MM.1S (cell line): ENCODE results near the gene WTIP.

Experiments
- DNase-seq: peaks from one replicate; pipeline ENCODE4 v3.0.0-alpha.2; 2015
- H2AFZ ChIP-seq: fragments of 300-600 bp; sonication (generic); 2 replicates; pipeline ENCODE4 v1.6.0; 2016; ENCODE audit warnings: antibody characterized with exemption, low read length
- H3F3A ChIP-seq: fragments of 300-600 bp; sonication (generic); 2 replicates; pipeline ENCODE4 v1.6.1; 2016; ENCODE audit warnings: mild to moderate bottlenecking, antibody characterized with exemption, low read length, moderate library complexity, mixed read lengths; ENCODE audit not compliant: insufficient read depth
- H3K27ac ChIP-seq: fragments of 300-600 bp; sonication (generic); 2 replicates; pipeline ENCODE4 v1.5.1; 2016; ENCODE audit warnings: mild to moderate bottlenecking, low read length
- H3K27me3 ChIP-seq: fragments of 300-600 bp; sonication (generic); replicated peaks from 2 replicates; pipeline ENCODE4 v1.6.0; 2016; ENCODE audit warnings: low read length; ENCODE audit not compliant: insufficient read depth
- H3K36me3 ChIP-seq: fragments of 300-600 bp; sonication (generic); replicated peaks from 2 replicates; pipeline ENCODE4 v1.6.1; 2016; ENCODE audit warnings: mild to moderate bottlenecking, low read length, mixed read lengths; ENCODE audit not compliant: insufficient read depth
- H3K4me1 ChIP-seq: fragments of 300-600 bp; sonication (generic); 2 replicates; pipeline ENCODE4 v1.6.1; 2016; ENCODE audit warnings: low read length, mixed read lengths
- H3K4me2 ChIP-seq: fragments of 300-600 bp; sonication (generic); 2 replicates; pipeline ENCODE4 v1.6.0; 2016; ENCODE audit warnings: low read depth, low read length
- H3K4me3 ChIP-seq: fragments of 300-600 bp; sonication (generic); 2 replicates; pipeline ENCODE4 v1.5.1; 2016; ENCODE audit warnings: low read length, mixed read lengths
- H3K79me2 ChIP-seq: fragments of 300-600 bp; sonication (generic); 2 replicates; pipeline ENCODE4 v1.6.1; 2016; ENCODE audit warnings: mixed run types, low read length, mixed read lengths
- H3K9ac ChIP-seq: fragments of 300-600 bp; sonication (generic); 2 replicates; pipeline ENCODE4 v1.6.1; 2016; ENCODE audit warnings: low read length, mixed read lengths
- H3K9me2 ChIP-seq: fragments of 300-600 bp; sonication (generic); replicated peaks from 2 replicates; pipeline ENCODE4 v1.6.1; 2016; ENCODE audit warnings: mild to moderate bottlenecking, low read length, mixed read lengths; ENCODE audit not compliant: insufficient read depth
- H3K9me3 ChIP-seq: fragments of 300-600 bp; sonication (generic); replicated peaks from 2 replicates; pipeline ENCODE4 v1.6.1; 2016; ENCODE audit warnings: mild to moderate bottlenecking, low read length, mixed read lengths; ENCODE audit not compliant: insufficient read depth
- H4K20me1 ChIP-seq: fragments of 300-600 bp; sonication (generic); 2 replicates; pipeline ENCODE4 v1.6.1; 2016; ENCODE audit warnings: mild to moderate bottlenecking, low read length, moderate library complexity, mixed read lengths; ENCODE audit not compliant: insufficient read depth
- EZH2 ChIP-seq: fragments of 300-600 bp; sonication (generic); optimal IDR thresholded peaks from 2 replicates; pipeline ENCODE3; 2017; ENCODE audit warnings: low read depth, mild to moderate bottlenecking, antibody characterized with exemption, low read length, mixed read lengths
- EZH2phosphoT487 ChIP-seq: fragments of 300-600 bp; sonication (generic); IDR thresholded peaks from 2 replicates; pipeline ENCODE4 v1.6.1; 2018; ENCODE audit warnings: antibody characterized with exemption, low read length
- TF ChIP-seq, protein P1 (sequence below): fragments of 300-600 bp; sonication (generic); IDR thresholded peaks from 2 replicates; pipeline ENCODE4 v1.5.1; 2016; ENCODE audit warnings: antibody characterized with exemption, low read length, mixed read lengths

Gene WTIP

DNA sequence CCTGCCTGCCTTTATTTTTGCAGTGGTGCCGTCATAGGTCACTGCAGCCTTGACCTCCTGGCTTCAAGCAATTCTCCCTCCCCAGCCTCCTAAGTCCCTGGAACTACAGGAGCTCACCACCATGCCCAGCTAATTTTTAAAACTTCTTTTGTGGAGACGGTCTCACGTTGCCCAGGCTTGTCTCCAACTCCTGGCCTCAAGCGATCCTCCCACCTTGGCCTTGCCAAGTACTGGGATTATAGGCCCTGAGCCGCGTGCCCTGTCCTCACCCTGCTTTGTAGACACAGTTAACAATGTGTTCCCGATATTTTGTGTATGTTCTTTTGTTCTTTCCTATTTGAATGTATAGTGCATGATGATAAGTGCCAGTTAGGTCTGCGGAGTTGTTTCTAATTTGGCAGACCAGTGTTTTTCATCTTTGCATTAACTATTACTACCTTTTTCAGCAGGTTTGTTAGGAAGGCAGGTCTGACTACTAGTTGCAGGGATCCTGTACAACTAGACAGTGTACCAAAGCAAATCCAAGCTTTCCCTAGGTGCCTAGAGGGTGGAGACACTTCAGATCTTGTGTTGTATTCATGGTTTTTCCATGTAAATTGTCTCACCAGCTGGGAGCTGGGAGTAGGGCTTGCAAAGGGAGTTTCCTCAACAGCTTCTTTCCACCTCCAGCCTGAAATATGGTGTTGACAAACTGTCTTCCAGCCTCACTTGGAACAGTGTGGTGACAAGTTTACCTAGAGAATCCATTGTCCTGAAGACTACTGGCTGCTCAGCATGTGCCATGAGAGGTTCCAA, 9.5 kb upstream of the WTIP start:
- H3K9ac ChIP-seq: no peak overlapping the region
- H3K36me3 ChIP-seq: peaks cover 3% of the 10 kb centered on the region; the same call in 1 of the 2 replicates
- H2AFZ ChIP-seq: no peak overlapping the region
- no peaks in the 10 kb centered on the region for H3K27me3 ChIP-seq
- no peaks in the 10 kb centered on the region for H4K20me1 ChIP-seq
- H3K4me3 ChIP-seq: no peak overlapping the region
- no peak overlapping the region for H3K27ac ChIP-seq
- H3K79me2 ChIP-seq: no peaks in the 10 kb centered on the region
- H3K4me2 ChIP-seq: no peak overlapping the region
- no peaks in the 10 kb centered on the region for H3K9me2 ChIP-seq
- H3K9me3 ChIP-seq: no peaks in the 10 kb centered on the region
- H3K4me1 ChIP-seq: no peaks in the 10 kb centered on the region
- no peak for DNase-seq
- no peaks in the 10 kb centered on the region for H3F3A ChIP-seq
- TF ChIP-seq EZH2phosphoT487: no peak
- TF ChIP-seq, protein P1, sequence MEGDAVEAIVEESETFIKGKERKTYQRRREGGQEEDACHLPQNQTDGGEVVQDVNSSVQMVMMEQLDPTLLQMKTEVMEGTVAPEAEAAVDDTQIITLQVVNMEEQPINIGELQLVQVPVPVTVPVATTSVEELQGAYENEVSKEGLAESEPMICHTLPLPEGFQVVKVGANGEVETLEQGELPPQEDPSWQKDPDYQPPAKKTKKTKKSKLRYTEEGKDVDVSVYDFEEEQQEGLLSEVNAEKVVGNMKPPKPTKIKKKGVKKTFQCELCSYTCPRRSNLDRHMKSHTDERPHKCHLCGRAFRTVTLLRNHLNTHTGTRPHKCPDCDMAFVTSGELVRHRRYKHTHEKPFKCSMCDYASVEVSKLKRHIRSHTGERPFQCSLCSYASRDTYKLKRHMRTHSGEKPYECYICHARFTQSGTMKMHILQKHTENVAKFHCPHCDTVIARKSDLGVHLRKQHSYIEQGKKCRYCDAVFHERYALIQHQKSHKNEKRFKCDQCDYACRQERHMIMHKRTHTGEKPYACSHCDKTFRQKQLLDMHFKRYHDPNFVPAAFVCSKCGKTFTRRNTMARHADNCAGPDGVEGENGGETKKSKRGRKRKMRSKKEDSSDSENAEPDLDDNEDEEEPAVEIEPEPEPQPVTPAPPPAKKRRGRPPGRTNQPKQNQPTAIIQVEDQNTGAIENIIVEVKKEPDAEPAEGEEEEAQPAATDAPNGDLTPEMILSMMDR: no peak
- TF ChIP-seq EZH2: no peak

DNA sequence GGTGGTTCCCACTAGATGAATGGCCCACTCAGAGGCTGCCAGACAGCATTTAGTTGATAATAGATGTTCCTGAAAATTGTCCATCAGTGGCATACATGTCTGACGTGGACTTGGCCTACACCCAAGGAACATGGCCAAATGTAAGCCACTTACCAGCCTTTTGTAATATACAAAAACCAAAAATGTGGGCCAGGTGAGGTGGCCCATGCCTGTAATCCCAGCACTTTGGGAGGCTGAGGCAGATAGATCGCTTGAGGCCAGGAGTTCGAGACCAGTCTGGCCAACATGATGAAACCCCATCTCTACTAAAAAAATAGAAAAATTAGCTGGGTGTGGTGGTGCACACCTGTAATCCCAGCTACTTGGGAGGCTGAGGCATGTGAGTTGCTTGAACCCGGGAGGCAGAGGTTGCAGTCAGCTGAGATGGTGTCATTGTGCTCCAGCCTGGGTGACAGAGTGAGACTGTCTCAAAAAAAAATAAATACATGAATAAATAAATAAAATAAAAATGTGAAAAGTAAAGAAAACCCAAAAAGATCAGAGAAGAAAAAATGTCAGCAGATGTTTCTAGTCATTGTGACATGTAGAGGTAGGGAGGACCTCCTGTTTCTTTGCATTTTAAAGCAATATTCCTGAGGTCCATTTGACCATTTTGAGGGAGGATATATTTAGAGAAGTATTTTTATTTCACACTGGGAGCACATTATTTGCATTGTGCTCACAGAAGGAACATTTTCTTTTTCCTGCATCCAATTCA, 7.1 kb upstream of the WTIP start:
- Histone ChIP-seq H3K9me3 (no peaks in the 10 kb centered on the region), H3K9ac (no peak overlapping the region), H3K36me3 (no peaks in the 10 kb centered on the region), H3K27ac (no peak overlapping the region), H3K4me3 (no peak overlapping the region), H3K4me2 (no peak overlapping the region), H3K27me3 (no peaks in the 10 kb centered on the region), H3K4me1 (no peaks in the 10 kb centered on the region), H2AFZ (no peak overlapping the region), H3K9me2 (no peaks in the 10 kb centered on the region), H3F3A (no peaks in the 10 kb centered on the region), H4K20me1 (no peaks in the 10 kb centered on the region), H3K79me2 (no peaks in the 10 kb centered on the region)
- TF ChIP-seq EZH2phosphoT487: no peak
- no peak for TF ChIP-seq EZH2
- TF ChIP-seq, protein P1: no peak
- DNase-seq: no peak

DNA sequence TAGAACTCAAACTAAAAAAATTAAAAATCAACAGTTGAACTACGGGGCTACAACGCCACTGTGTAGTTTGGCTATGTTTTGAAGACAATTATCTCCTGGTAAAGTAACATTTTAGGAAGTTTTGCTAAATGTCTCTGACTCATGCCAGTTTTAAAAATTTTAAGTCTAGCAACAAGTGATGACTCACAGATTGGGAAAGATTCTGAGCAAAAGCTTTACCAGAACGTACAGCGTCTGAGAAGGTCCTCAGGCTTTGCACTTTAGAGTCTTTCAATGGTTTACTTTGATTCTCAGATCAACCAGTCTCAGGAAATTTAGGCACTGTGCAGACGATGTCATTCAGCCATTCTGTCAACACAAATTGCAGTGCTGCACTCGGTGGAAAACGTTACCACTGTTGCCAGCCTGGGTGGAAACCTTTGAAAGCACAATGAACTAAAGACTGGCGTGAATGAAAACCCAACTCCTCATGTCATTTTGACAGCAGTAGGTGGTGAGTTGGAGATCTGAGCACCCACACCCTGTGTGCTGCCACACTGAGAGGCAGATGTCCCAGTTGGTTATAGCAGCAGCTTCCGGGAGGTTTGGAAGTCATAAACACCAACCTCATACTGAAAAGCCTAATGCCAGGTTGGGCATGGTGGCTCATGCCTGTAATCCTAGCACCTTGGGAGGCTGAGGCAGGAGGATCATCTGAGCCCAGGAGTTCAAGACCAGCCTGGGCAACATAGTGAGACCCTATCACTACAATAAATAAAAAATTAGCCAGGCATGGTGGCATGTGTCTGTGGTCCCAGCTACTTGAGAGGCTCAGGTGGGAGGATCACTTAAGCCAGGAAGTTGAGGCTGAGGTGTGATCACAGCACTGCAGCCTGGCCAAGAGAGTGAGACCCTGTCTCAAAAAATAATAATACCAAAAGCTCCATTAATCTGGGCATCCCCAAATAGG, 6.3 kb upstream of the WTIP start:
- Histone ChIP-seq H2AFZ (no peak overlapping the region), H3K27me3 (no peaks in the 10 kb centered on the region), H3F3A (no peaks in the 10 kb centered on the region), H3K27ac (no peak overlapping the region), H3K36me3 (no peaks in the 10 kb centered on the region), H3K9me3 (no peaks in the 10 kb centered on the region), H3K79me2 (no peaks in the 10 kb centered on the region), H4K20me1 (no peaks in the 10 kb centered on the region), H3K4me2 (no peak overlapping the region), H3K4me3 (no peak overlapping the region), H3K4me1 (no peaks in the 10 kb centered on the region), H3K9me2 (no peaks in the 10 kb centered on the region), H3K9ac (no peak overlapping the region)
- TF ChIP-seq EZH2phosphoT487: no peak
- TF ChIP-seq, protein P1: no peak
- TF ChIP-seq EZH2: no peak
- no peak for DNase-seq
